HG03045 (cell line): ENCODE measurements around the gene SLC47A2.
A peak's percentile ranks its signal among the peaks of the same experiment; 100 is the strongest.
"Not testable (repeated sequence)": the region's sequence is repeated elsewhere in the genome, so short reads cannot be mapped to it uniquely, and the experiment has no call there.

Experiments
- ATAC-seq: cut with Tn5 transposase; IDR thresholded peaks from one replicate; pipeline ENCODE4 v1.9.1; 2021; ENCODE audit warnings: mild to moderate bottlenecking, moderate library complexity; ENCODE audit not compliant: unreplicated experiment

Gene SLC47A2

GRCh38 chr17:19672009-19672750, 44.2 kb downstream of the SLC47A2 start:
- ATAC-seq, result no peak

GRCh38 chr17:19671433-19671832, 45.0 kb downstream of the SLC47A2 start:
- no peak for ATAC-seq

- no peak for ATAC-seq
These were observed 45.5 kb downstream of the SLC47A2 start for GRCh38 chr17:19670908-19671307.

- not testable (repeated sequence) for ATAC-seq
These were observed 46.7 kb downstream of the SLC47A2 start for GRCh38 chr17:19669680-19670079.

GRCh38 chr17:19664821-19665181, 51.6 kb downstream of the SLC47A2 start:
- ATAC-seq, result no peak

GRCh38 chr17:19664136-19664820, 52.1 kb downstream of the SLC47A2 start:
- no peak for ATAC-seq

GRCh38 chr17:19663097-19663496, 53.3 kb downstream of the SLC47A2 start:
- no peak for ATAC-seq

- no peak for ATAC-seq
These were observed 55.3 kb downstream of the SLC47A2 start for GRCh38 chr17:19661121-19661520.

GRCh38 chr17:19660219-19660870, 56.0 kb downstream of the SLC47A2 start:
- no peak for ATAC-seq

GRCh38 chr17:19659366-19660177, 56.8 kb downstream of the SLC47A2 start:
- no peak for ATAC-seq

GRCh38 chr17:19656851-19657581, 59.4 kb downstream of the SLC47A2 start:
- ATAC-seq, result no peak

- ATAC-seq, result no peak
These were observed 60.0 kb downstream of the SLC47A2 start for GRCh38 chr17:19656336-19656735.

- ATAC-seq, result no peak
These were observed 61.5 kb downstream of the SLC47A2 start for GRCh38 chr17:19654896-19655295.

- ATAC-seq, result no peak
These were observed 62.0 kb downstream of the SLC47A2 start for GRCh38 chr17:19654342-19654886.

- no peak for ATAC-seq
These were observed 63.8 kb downstream of the SLC47A2 start for GRCh38 chr17:19652595-19652994.

- ATAC-seq, result no peak
These were observed 64.7 kb downstream of the SLC47A2 start for GRCh38 chr17:19651451-19652238.

- ATAC-seq, result no peak
These were observed 65.6 kb downstream of the SLC47A2 start for GRCh38 chr17:19650826-19651225.

- ATAC-seq, result no peak
These were observed 67.2 kb downstream of the SLC47A2 start for GRCh38 chr17:19649274-19649541.

GRCh38 chr17:19648475-19649273, 67.7 kb downstream of the SLC47A2 start, which contains the start of gene ALDH3A2:
ALDH3A2 (plus strand) TSS chr17:19648751; CDS start chr17:19648972, 221 bp downstream.
- peak; percentile 88 for ATAC-seq
